DND-41 (cell line): ENCODE measurements around the gene ZNF550.
"Not testable (repeated sequence)": the region's sequence is repeated elsewhere in the genome, so short reads cannot be mapped to it uniquely, and the experiment has no call there.

Experiments
- ATAC-seq: fragments of 200-7000 bp; cut with Tn5 transposase; 3 replicates; pipeline ENCODE4 v1.9.1; 2021; ENCODE audit warnings: low read depth; ENCODE audit not compliant: insufficient read depth
- DNase-seq: peaks from one replicate; pipeline ENCODE4 v3.0.0-alpha.2; 2020
- H2AFZ ChIP-seq: 2 replicates; pipeline ENCODE4 v1.6.0; 2012; ENCODE audit warnings: low read depth, low read length
- H3K27ac ChIP-seq: 2 replicates; pipeline ENCODE4 v1.5.1; 2012; ENCODE audit warnings: low read length, inconsistent platforms
- H3K27me3 ChIP-seq: fragments of 200-600 bp; sonication (generic); 2 replicates; pipeline ENCODE4 v1.6.0; 2012; ENCODE audit warnings: low read length, mild to moderate bottlenecking, inconsistent platforms; ENCODE audit not compliant: insufficient read depth, poor library complexity
- H3K36me3 ChIP-seq: 2 replicates; pipeline ENCODE4 v1.5.1; 2012; ENCODE audit warnings: low read length, inconsistent platforms; ENCODE audit not compliant: insufficient read depth
- H3K4me1 ChIP-seq: 2 replicates; pipeline ENCODE4 v1.5.1; 2012; ENCODE audit warnings: mild to moderate bottlenecking, low read length; ENCODE audit not compliant: insufficient read depth
- H3K4me2 ChIP-seq: 2 replicates; pipeline ENCODE4 v1.6.0; 2012; ENCODE audit warnings: mild to moderate bottlenecking, moderate library complexity, low read length, inconsistent platforms; ENCODE audit not compliant: insufficient read depth
- H3K4me3 ChIP-seq, 2 experiments: fragments of 200-600 bp in 1 of 2; shearing (Covaris generic) in 1 of 2; 2 replicates each; pipeline ENCODE4 v1.5.1; 2012 to 2016; ENCODE audit warnings: inconsistent platforms in 2 of 2, low read length in 2 of 2, mild to moderate bottlenecking in 2 of 2, low read depth in 1 of 2, moderate library complexity in 1 of 2
- H3K79me2 ChIP-seq: 2 replicates; pipeline ENCODE4 v1.6.0; 2012; ENCODE audit warnings: low read length, inconsistent platforms; ENCODE audit not compliant: insufficient read depth
- H3K9ac ChIP-seq: 2 replicates; pipeline ENCODE4 v1.6.0; 2012; ENCODE audit warnings: low read depth, mild to moderate bottlenecking, inconsistent platforms, low read length, moderate library complexity
- H3K9me3 ChIP-seq: 2 replicates; pipeline ENCODE4 v1.5.1; 2012; ENCODE audit warnings: low read length, moderate library complexity, mild to moderate bottlenecking, inconsistent platforms; ENCODE audit not compliant: insufficient read depth, severe bottlenecking
- H4K20me1 ChIP-seq: 2 replicates; pipeline ENCODE4 v1.6.0; 2012; ENCODE audit warnings: low read length; ENCODE audit not compliant: insufficient read depth
- CTCF ChIP-seq: IDR thresholded peaks from 2 replicates; pipeline ENCODE4 v1.5.1; 2012; ENCODE audit warnings: borderline replicate concordance, low read length, moderate library complexity, mild to moderate bottlenecking; ENCODE audit not compliant: poor library complexity, severe bottlenecking; ENCODE audit errors: extremely low read depth
- EZH2 ChIP-seq: IDR thresholded peaks from 3 replicates; pipeline ENCODE4 v1.6.1; 2012; ENCODE audit warnings: borderline replicate concordance, low read depth, mild to moderate bottlenecking, moderate library complexity, low read length, inconsistent platforms; ENCODE audit not compliant: severe bottlenecking

Gene ZNF550

GRCh38 chr19:57537953-57538547 is 21.6 kb downstream of the ZNF550 start:
- H3K4me3 ChIP-seq: no peak overlapping the region
- no peak for DNase-seq
- no peak for TF ChIP-seq EZH2
- no peak for TF ChIP-seq CTCF
- H3K27ac ChIP-seq: no peak overlapping the region
- no peaks in the 10 kb centered on the region for H3K27me3 ChIP-seq
- no peak overlapping the region for H2AFZ ChIP-seq
- peaks cover 23% of the 10 kb centered on the region; the same call in 1 of the 2 replicates for H3K79me2 ChIP-seq
- H3K9ac ChIP-seq: no peak overlapping the region
- no peak overlapping the region for H3K4me2 ChIP-seq
- ATAC-seq: no peak
- H4K20me1 ChIP-seq: no peaks in the 10 kb centered on the region
- no peaks in the 10 kb centered on the region for H3K4me1 ChIP-seq
- H3K36me3 ChIP-seq: peaks cover 100% of the 10 kb centered on the region
- H3K9me3 ChIP-seq: peaks cover 79% of the 10 kb centered on the region

GRCh38 chr19:57527136-57527881 is 32.4 kb downstream of the ZNF550 start, which contains the start of gene ZNF549:
ZNF549 (plus strand) TSS chr19:57527356; CDS start chr19:57527574, 218 bp downstream.
- DNase-seq (peak; percentile 92), ATAC-seq (peak; percentile 100)
- Histone ChIP-seq H3K9ac (peak within 1 kb of the TSS; percentile 77), H3K4me3 (peak within 1 kb of the TSS; percentile 79 to 90), H3K4me1 (peaks cover 23% of the 10 kb centered on the region), H3K27ac (peak within 1 kb of the TSS; percentile 69), H3K9me3 (peaks cover 18% of the 10 kb centered on the region), H3K79me2 (peaks cover 45% of the 10 kb centered on the region), H2AFZ (peak within 1 kb of the TSS; percentile 97), H3K4me2 (peak within 1 kb of the TSS; percentile 97), H3K27me3 (no peaks in the 10 kb centered on the region), H3K36me3 (peaks cover 26% of the 10 kb centered on the region), H4K20me1 (no peaks in the 10 kb centered on the region)
- TF ChIP-seq CTCF: no peak
- TF ChIP-seq EZH2: no peak

- H3K79me2 ChIP-seq, H3K9ac ChIP-seq, H3K27ac ChIP-seq, H3K4me1 ChIP-seq, DNase-seq, H3K4me3 ChIP-seq, H4K20me1 ChIP-seq, H3K27me3 ChIP-seq, H3K4me2 ChIP-seq, H2AFZ ChIP-seq, ATAC-seq: not testable (repeated sequence)
- H3K9me3 ChIP-seq: peaks cover 26% of the 10 kb centered on the region
- peaks cover 26% of the 10 kb centered on the region for H3K36me3 ChIP-seq
These were observed 41.6 kb downstream of the ZNF550 start for GRCh38 chr19:57518021-57518420.

- peaks cover 32% of the 10 kb centered on the region for H3K36me3 ChIP-seq
- H3K27me3 ChIP-seq: no peaks in the 10 kb centered on the region
- no peak for ATAC-seq
- H3K79me2 ChIP-seq: no peaks in the 10 kb centered on the region
- no peaks in the 10 kb centered on the region for H4K20me1 ChIP-seq
- H3K4me3 ChIP-seq: no peak overlapping the region
- DNase-seq: no peak
- no peak overlapping the region for H3K27ac ChIP-seq
- peaks cover 38% of the 10 kb centered on the region for H3K9me3 ChIP-seq
- no peak overlapping the region for H3K9ac ChIP-seq
- TF ChIP-seq CTCF (no peak), EZH2 (no peak)
- H3K4me1 ChIP-seq: no peaks in the 10 kb centered on the region
- H2AFZ ChIP-seq: no peak overlapping the region
- no peak overlapping the region for H3K4me2 ChIP-seq
These were observed 44.4 kb downstream of the ZNF550 start for GRCh38 chr19:57515255-57515654.
